HG03442 (cell line): ENCODE results near the gene XRCC1.
"Not testable (repeated sequence)": the region's sequence is repeated elsewhere in the genome, so short reads cannot be mapped to it uniquely, and the experiment has no call there.

Source experiments
- ATAC-seq: cut with Tn5 transposase; IDR thresholded peaks from one replicate; pipeline ENCODE4 v1.9.1; 2021; ENCODE audit warnings: mild to moderate bottlenecking, moderate library complexity; ENCODE audit not compliant: unreplicated experiment

Gene XRCC1

DNA sequence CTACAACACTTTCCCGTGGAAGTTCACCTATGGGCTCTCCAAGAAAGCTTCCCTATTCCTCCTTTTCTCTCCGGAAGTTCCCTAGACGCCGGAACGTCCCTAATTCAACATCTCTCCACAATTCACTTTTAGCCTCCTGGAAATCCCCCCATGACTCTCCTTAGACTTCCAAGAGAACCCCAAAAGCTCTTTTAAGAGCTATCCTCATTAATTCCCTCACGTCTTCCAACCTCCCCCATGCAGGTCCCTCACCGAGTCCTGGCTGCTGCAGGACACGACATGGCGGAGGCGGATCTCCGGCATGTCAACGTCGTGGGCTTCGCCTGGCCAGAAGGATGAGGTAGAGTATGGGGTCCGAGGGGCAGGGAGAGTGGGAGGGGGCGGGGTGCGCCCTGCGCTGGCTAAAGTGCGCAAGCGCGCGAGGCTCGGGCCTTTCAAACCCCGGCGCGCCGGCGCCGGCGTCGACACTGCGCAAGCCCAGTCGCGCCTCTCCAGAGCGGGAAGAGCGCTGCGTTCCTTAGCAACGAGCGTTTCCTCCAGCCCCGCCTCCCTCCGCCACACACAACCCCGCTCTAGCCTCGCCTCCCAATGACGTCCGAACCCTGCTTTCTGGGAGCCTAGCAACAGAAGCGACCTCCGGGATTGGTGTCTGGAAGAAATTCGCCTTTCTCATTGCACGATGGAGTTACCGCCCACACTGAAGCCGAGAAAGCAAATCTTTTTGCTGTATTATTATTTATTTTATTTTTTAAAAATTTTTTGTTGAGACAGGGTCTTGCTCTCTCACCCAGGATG lies at the start of gene XRCC1, which contains the start of gene PINLYP:
TSS of gene XRCC1 (minus strand) at position 372 of the 795 bp plus-strand sequence. CDS start at position 303, 69 bp downstream.
TSS of gene PINLYP (plus strand) at position 646 of the 795 bp plus-strand sequence. CDS start 1,391 bp downstream, outside the sequence.
- peak; percentile 95 for ATAC-seq

DNA sequence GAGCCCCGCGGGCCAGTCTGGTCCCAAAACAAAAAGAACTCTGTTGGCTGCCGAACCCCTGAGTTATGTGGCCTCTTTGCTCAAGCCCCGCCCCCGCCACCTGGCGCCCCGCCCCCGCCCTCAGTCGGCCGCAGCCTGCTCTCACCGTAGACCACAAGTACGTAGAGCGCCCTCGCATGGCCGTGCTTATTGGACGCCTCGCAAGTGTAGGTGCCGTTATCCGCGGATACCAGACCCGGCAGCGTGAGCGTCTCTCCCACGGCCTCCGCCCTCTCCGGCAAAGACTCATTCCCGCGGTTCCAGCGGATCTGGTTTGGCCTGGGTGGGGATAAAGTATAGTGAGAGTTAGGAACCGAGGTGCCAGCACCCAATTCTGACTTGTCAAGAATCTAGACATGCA lies 49.6 kb upstream of the XRCC1 start:
- ATAC-seq, result no peak

DNA sequence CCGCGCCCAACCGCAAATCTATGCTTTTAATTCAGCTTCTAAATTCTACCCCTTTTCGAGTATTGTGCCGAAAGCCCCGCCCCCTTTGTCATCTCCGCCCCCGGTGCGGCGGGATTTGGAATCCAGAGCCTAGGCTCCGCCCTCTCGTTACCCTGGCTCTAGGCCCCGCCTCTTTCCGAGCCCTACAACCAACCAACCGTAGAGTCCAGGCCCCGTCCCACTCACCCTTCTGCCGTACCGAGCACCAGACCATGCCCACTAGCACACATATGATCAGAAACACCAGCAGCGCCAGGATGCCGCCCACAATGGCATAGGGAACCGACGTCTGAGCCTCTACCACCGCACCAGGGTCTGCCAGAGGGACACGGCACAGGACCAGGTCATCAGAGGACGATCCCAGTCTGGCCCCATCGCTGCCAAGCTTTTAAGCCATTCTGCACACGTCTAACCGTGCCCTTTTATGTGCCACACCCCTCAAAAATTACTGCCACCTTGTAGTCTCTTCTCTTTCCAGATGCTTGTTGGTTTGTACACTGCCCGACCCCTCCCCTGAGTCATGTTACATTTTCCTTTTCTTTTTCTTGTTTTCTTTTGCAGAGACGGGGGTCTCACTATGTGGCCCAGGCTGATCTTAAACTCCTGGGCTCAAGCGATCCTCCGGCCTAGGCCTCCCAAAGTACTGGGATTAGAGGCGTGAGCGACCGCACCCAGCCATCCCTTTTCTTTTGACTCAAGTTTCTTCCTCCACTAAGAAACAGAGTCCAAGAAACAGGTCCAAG lies 48.8 kb upstream of the XRCC1 start:
- no peak for ATAC-seq

- no peak for ATAC-seq
Observed at GRCh38 chr19:43622956-43623355, 47.6 kb upstream of the XRCC1 start.

GRCh38 chr19:43622070-43622469 lies 46.7 kb upstream of the XRCC1 start:
- ATAC-seq, result no peak

- no peak for ATAC-seq
Observed at GRCh38 chr19:43620061-43621001, 45.0 kb upstream of the XRCC1 start.

GRCh38 chr19:43619262-43620060 lies 44.1 kb upstream of the XRCC1 start, which contains the start of gene ZNF428:
Gene ZNF428 (minus strand): TSS chr19:43619629. CDS start chr19:43614304, 5,325 bp downstream.
- peak; percentile 81 for ATAC-seq

GRCh38 chr19:43618921-43619261 lies 43.6 kb upstream of the XRCC1 start:
- peak; percentile 26 for ATAC-seq

GRCh38 chr19:43616954-43617353 lies 41.6 kb upstream of the XRCC1 start:
- ATAC-seq, result no peak

GRCh38 chr19:43616306-43616705 lies 41.0 kb upstream of the XRCC1 start:
- no peak for ATAC-seq

DNA sequence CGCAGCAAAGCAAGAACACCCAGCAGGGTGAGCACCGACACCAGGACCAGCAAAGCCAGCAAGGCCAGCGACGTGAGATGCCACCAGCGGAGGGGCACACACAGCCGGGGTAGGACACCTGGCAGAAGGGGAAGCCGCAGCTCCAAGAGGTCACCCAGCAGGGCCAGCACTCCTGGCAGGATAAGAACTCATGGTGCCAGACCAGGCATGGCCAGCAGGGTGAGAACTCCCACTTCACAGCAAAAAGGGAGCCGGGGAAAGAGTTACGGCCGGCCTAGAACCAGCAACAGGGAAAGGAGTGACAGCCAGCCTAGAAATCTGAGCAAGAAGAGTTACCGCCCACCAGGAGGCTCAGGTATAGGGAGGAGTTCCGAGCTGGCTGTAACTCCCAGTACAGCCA lies 37.0 kb upstream of the XRCC1 start:
- ATAC-seq, result no peak

DNA sequence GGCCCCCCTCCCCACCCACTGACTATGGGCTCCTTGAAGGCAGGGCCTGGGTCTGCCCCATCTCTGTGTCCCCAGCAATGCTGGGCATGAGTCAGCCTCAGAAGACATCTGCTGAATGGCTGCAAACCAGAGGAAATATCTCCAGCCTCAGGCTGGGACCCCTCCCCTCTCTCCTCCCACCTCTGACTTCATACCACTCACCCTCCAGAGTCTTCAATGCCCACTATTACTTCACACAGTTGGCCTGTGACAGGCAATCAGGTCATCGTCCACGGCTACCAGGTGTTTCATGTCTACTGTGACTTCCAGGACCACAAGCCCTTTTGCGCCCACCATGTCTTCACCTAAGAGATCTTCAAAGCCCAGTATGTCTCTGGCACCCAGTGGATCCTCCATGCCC lies 36.5 kb upstream of the XRCC1 start, which contains the start of gene SRRM5:
TSS of gene SRRM5 (plus strand) at position 301 of the 400 bp plus-strand sequence. CDS start at position 335, 34 bp downstream.
- no peak for ATAC-seq

DNA sequence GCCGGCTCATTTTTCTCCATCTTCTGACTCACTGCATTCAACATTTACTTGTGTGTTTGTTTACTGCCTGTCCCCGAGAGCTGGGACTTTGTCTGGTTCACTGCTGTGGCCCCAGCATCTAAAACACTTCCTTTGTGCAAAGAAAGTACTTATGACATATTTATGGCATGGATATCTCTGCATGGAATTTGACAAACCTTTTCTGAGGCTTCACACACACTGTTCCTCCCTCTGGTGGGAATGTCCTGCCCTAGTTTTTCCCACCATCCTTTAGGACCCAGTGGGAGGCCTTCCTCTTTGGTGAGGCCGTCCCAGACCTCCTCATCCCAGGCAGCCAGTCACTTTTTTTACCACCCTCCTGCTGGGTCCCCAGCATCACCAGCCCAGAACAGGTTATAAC lies 35.2 kb upstream of the XRCC1 start:
- ATAC-seq, result no peak

DNA sequence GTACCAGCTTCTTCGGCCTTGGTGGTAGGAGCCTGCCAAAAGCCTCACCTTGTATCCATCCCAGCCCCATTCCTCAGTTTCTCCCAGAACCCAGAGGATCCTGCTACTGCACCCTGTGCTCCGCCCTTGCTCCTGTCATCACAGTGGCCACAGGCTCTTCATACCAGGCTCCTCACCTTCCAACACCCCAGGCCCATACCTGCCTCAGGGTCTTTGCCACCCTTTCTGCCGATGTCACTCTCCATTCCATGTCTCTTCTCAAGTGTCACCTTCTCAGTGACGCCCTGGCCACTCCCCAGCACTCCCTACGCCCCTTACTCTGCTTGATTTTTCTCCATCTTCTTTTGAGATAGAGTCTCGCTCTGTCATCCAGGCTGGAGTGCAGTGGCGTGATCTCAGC lies 34.5 kb upstream of the XRCC1 start:
- no peak for ATAC-seq

DNA sequence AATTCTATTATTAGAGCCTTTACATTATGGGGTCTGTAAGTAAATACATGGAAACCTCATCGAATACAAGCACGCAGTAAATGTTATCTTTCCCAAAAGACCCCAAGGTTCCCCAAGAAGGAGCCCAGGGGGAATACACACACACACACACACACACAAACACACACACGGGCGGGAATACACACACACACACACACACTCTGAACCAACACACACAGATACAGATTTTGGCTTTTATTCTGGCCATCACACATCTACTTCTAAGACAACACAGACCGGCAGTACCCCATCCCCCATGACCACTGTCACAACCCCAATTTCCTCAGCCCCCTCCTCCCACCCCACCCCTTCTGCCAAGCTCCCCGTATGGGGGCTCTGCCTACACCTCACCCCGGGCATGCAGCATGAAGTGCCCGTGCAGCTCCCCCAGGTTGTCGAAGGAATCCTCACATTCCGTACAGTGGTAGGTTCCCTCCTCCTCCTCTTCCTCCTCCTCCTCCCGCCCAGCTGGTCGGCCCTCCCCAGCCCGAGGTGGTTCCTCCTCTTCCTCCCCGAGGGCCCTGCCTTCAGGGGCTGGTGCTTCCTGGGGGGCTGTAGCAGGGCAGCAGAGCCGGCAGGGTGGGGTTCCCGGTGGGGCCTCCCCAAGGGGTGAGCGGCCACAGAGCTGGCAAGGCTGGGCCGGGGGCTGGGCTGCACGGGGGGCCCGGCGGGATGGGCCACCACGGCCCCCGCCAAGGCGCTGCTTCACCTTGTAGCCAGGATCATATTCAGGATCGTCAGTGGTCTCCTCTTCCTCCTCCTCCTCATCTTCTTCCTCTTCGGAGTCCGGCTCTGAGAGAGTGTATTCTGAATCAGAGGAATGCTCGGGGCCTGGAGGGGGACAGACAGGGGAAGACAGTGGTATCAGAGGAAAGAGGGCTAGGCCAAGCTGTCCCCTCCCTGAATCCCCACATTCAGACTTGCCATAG lies 32.2 kb upstream of the XRCC1 start:
- ATAC-seq, result no peak

- no peak for ATAC-seq
Observed at GRCh38 chr19:43606569-43607229, 31.4 kb upstream of the XRCC1 start.

GRCh38 chr19:43605875-43606568 lies 30.7 kb upstream of the XRCC1 start:
- no peak for ATAC-seq

- not testable (repeated sequence) for ATAC-seq
Observed at GRCh38 chr19:43600326-43600725, 25.0 kb upstream of the XRCC1 start.
